Measurements from ENCODE around the gene NACAD.
"Not testable (repeated sequence)": the region's sequence is repeated elsewhere in the genome, so short reads cannot be mapped to it uniquely, and the experiment has no call there.

Gene NACAD

GRCh38 chr7:45055594-45056219 lies 33.1 kb downstream of the NACAD start:
- no peak for DNase-seq (ENCODE audit: low spot score)
- no peak for FAIRE-seq

GRCh38 chr7:45055016-45055415 lies 33.8 kb downstream of the NACAD start:
- FAIRE-seq: no peak
- no peak for DNase-seq (ENCODE audit: low spot score)

GRCh38 chr7:45054442-45054841 lies 34.3 kb downstream of the NACAD start:
- DNase-seq (ENCODE audit: low spot score) (no peak), FAIRE-seq (peak; percentile 46)

GRCh38 chr7:45053941-45054340 lies 34.8 kb downstream of the NACAD start:
- peak; percentile 20 for FAIRE-seq
- no peak for DNase-seq (ENCODE audit: low spot score)

GRCh38 chr7:45053401-45053800 lies 35.4 kb downstream of the NACAD start:
- FAIRE-seq (no peak), DNase-seq (ENCODE audit: low spot score) (no peak)

GRCh38 chr7:45052011-45052410 lies 36.8 kb downstream of the NACAD start:
- FAIRE-seq (no peak), DNase-seq (ENCODE audit: low spot score) (no peak)

- no peak for DNase-seq (ENCODE audit: low spot score)
- FAIRE-seq: peak; percentile 79
Measured at GRCh38 chr7:45050198-45050597, 38.6 kb downstream of the NACAD start.

- FAIRE-seq: no peak
- DNase-seq (ENCODE audit: low spot score): no peak
Measured at GRCh38 chr7:45048748-45049147, 40.0 kb downstream of the NACAD start.

GRCh38 chr7:45044338-45044737 lies 44.4 kb downstream of the NACAD start:
- FAIRE-seq (no peak), DNase-seq (ENCODE audit: low spot score) (no peak)

- DNase-seq (ENCODE audit: low spot score): no peak
- no peak for FAIRE-seq
Measured at GRCh38 chr7:45039106-45039505, 49.7 kb downstream of the NACAD start.

GRCh38 chr7:45037876-45038275 lies 50.9 kb downstream of the NACAD start:
- no peak for DNase-seq (ENCODE audit: low spot score)
- peak; percentile 42 for FAIRE-seq

GRCh38 chr7:45036796-45037195 lies 52.0 kb downstream of the NACAD start:
- FAIRE-seq (no peak), DNase-seq (ENCODE audit: low spot score) (no peak)

GRCh38 chr7:45036317-45036716 lies 52.5 kb downstream of the NACAD start:
- no peak for DNase-seq (ENCODE audit: low spot score)
- FAIRE-seq: no peak

- FAIRE-seq (no peak), DNase-seq (ENCODE audit: low spot score) (no peak)
Measured at GRCh38 chr7:45035893-45036292, 52.9 kb downstream of the NACAD start.

- no peak for DNase-seq (ENCODE audit: low spot score)
- FAIRE-seq: no peak
Measured at GRCh38 chr7:45035371-45035770, 53.4 kb downstream of the NACAD start.

- FAIRE-seq; DNase-seq (ENCODE audit: low spot score): not testable (repeated sequence)
Measured at GRCh38 chr7:45034710-45035109, 54.1 kb downstream of the NACAD start.

- DNase-seq (ENCODE audit: low spot score): no peak
- FAIRE-seq: no peak
Measured at GRCh38 chr7:45033931-45034290, 54.9 kb downstream of the NACAD start.

GRCh38 chr7:45033261-45033930 lies 55.4 kb downstream of the NACAD start:
- no peak for FAIRE-seq

GRCh38 chr7:45032421-45032820 lies 56.3 kb downstream of the NACAD start:
- no peak for DNase-seq (ENCODE audit: low spot score)

More at GRCh38 chr7:45033261-45033930, 55.4 kb downstream of the NACAD start:
- DNase-seq (ENCODE audit: low spot score): no peak

GRCh38 chr7:45031829-45032228 lies 56.9 kb downstream of the NACAD start:
- no peak for DNase-seq (ENCODE audit: low spot score)
- FAIRE-seq: no peak

More at GRCh38 chr7:45032421-45032820, 56.3 kb downstream of the NACAD start:
- no peak for FAIRE-seq
